GM21528 (cell line): ENCODE data around the gene CABCOCO1.
"Not testable (repeated sequence)": the region's sequence is repeated elsewhere in the genome, so short reads cannot be mapped to it uniquely, and the experiment has no call there.

Source experiments
- ATAC-seq: cut with Tn5 transposase; IDR thresholded peaks from one replicate; pipeline ENCODE4 v1.9.1; 2021; ENCODE audit warnings: mild to moderate bottlenecking, moderate library complexity; ENCODE audit not compliant: unreplicated experiment, low FRiP score

CABCOCO1 gene

DNA sequence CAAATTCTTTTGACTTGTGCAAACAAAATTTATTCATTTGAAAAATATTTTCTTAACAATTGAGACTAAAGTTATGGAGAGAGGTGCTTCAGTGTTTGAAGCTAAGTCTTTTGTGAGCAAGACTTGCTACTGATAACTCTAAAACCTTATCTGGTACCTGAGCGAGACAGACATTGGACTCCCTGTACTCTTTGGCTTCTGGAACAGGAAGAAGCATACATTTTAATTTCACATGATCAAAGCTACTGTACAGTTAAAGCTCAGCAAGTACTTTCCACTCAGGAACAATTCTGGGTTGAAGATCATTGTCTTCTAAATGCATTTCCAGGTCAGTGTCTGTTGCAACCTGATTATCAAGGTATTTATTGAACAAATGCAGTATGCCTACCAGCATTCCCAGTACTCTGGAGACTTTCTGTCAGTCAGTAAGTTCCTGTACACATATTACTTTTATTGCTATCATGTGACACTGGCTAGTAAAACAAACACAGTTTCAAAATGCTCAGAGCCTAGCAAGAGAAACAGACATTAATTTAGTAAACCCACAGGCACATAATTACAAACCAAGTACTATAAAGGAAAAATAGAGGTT, 42.4 kb downstream of the CABCOCO1 start:
- ATAC-seq = no peak

DNA sequence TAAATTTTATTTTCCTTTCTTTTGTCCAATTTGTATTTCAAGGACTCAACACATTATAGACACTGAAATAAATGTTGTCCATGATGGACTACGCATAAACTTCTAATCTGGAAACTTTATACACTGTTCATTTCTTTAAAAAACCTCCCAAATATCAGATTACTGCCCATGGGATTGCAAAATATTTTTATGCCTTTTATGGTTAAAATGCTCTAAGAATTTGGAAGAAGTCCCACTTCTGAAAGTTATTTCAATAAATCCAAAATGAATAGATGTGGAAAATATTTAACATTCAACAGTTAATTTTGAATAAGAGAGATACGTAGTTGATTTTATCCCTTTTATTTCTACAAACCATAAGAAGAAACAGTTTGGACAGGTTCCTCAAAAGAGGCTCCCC, 46.1 kb downstream of the CABCOCO1 start:
- no peak for ATAC-seq

DNA sequence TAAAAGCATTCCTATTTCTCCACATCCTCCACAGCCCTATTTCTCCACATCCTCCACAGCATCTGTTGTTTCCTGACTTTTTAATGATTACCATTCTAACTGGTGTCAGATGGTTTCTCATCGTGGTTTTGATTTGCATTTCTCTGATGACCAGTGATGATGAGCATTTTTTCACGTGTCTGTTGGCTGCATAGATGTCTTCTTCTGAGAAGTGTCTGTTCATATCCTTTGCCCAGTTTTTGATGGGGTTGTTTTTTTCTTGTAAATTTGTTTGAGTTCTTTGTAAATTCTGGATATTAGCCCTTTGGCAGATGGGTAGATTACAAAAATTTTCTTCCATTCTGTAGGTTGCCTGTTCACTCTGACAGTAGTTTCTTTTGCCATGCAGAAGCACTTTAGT, 49.4 kb downstream of the CABCOCO1 start:
- not testable (repeated sequence) for ATAC-seq

DNA sequence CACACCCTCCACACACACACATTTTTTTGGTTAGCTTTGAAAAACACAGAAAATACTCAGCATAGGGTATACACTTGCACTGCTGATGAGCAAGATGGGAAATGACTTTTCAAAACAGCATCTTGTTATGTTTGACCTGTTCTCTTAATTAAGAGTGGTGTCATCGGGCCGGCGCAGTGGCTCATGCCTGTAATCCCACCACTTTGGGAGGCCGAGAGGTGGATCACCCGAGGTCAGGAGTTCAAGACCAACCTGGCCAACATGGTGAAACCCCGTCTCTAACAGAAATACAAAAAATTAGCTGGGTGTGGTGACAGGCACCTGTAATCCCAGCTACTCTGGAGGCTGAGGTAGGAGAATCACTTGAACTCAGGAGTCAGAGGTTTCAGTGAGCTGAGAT, 56.7 kb downstream of the CABCOCO1 start:
- ATAC-seq = not testable (repeated sequence)

DNA sequence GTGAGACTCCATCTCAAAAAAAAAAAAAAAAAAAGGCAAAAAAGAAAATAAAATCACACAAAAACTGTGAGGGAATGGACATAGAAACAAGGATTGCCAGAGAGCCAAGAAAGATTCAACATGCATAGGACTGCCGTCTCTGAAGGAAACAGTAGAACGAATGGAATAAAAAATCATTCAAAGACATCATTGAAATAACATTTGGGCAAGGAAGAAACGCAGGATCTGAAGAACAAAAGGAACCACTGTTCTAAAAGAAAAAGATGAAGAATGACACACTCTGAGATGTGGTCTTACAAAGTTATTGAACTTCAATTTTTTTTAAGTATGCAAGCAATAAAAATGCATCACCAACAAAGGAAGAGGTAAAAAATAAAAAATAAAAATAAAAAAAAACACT, 57.2 kb downstream of the CABCOCO1 start:
- no peak for ATAC-seq

DNA sequence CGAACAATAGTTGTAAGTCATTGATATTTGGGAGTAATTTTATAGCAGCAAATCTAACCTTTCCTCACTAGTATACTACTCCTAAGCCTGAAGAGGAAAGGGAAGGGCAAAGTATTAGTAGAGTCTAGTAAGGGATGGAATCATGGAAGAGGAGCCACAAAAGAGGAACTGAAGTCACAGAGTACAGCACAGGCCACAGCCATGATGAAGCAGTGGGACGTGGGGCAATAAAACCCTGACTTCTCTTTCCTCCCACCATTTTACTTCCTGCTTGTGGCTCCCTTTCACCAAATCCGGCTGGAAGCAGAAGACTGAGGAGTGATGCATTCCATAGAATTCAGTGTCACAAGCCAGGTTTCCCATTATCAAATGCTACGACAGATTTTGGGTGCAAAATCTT, 58.7 kb downstream of the CABCOCO1 start:
- ATAC-seq = no peak

DNA sequence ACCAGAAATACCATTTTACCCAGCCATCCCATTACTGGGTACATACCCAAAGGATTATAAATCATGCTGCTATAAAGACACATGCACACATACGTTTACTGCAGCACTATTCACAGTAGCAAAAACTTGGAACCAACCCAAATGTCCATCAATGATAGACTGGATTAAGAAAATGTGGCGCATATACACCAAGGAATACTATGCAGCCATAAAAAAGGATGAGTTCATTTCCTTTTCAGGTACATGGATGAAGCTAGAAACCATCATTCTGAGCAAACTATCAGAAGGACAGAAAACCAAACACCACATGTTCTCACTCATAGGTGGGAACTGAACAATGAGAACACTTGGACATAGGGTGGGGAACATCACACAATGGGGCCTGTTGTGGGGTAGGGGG, 62.5 kb downstream of the CABCOCO1 start:
- not testable (repeated sequence) for ATAC-seq

DNA sequence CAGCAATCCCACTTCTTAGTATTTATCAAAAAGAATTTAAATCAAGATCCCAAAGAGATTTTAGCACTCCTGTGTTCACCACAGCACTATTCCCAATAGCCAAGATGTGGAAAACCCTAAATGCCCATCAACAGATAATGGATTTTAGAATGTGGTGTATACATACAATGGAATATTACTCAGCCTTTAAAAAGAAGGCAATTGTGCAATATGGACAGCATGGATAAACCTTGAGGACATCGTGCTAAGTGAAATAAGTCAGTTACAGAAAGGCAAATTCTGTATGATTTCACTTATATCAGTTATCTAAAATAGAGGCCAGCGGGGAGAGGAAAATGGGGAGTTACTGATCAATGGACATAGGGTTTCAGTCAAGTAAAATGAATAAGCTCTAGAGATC, 66.9 kb downstream of the CABCOCO1 start:
- no peak for ATAC-seq

DNA sequence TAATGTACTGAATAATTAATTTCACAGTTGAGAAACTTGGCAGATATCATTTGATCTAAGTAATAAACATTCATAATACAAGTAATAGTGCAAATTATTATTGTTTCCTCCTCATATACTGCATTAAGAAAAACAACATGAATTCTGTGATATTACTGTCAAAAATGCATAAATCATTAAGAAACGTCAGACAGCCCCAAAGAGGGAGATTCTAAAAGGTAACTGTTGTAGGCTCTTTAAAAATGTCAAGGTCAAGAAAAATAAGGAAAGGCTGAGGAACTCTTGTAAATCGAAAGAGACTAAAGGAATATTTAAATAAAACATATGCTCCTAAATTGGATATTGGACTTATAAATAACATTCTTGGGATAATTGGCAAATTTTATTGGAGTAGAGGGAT, 67.9 kb downstream of the CABCOCO1 start:
- no peak for ATAC-seq

DNA sequence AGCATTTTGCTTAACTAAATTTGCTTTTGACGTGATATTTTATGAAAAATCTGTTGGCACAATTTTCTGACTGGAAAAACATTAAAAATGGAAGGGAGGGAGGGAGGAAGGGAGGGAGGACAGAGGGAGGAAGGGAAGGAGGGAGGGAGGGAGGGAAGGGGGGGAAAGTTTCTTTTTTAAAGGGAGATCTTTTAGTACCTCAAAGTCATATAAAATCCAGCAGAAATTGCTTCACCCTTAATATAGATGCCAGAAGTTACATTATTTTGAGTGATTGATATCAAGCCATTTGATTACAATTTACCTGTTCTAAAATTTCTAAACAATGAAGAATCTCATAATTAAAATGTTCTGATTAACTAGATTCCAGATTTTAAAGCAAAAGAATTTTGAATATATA, 68.9 kb downstream of the CABCOCO1 start:
- ATAC-seq = no peak

DNA sequence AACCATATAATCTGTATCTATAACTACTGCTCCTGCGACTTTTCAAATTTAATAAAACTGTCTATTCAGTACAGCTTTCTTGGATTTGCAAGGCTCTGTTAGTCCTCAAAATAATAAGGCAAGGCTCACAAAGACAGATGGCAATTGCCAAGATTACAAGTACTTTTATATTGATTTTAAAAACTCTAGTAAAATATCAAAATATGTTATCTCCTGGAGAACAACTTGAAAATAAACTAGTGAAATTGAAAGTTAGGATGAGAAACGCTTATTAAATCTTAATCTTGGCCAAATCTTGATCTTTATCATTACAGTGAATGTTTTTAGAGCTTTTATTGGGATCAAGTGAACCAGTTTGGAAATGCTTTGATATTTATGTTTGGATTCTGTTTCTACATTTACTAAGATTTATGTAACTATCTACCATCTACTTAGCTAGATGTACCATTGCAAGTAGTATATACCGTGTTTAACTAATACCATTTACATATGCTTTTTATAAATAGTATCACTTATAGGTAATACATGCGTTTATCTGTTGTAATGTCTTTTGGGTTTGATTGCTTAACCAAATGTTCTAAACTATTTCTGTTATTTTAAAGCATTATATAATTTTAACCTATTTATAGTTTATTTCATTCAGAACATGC, 70.0 kb downstream of the CABCOCO1 start:
- ATAC-seq = no peak

DNA sequence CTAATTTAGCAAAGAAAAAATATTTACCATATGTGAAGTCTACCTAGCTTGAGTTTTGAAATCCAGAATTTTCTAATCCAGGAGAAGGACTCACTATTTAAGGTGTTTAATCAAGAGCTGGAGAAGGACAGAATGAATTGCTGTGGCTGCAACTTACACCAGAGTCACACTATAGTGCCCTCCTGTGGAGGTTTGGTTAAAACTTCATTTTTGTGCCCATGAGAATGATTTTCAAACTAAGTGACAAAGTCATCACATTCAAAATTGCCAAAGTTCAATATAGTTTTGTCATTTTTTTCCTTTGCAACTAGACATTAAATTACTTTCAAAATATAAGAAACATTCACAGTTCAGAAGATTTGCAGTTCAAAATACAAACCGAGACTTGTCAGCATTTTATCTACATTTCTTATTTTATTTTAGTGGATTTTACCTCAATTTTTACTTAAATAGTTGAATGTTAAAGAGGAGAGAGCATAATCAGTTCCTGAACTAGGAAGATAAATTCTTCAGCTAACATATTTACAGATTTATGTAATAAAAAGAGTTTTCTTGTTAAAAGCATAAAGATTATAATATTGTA, 70.7 kb downstream of the CABCOCO1 start:
- ATAC-seq = no peak

DNA sequence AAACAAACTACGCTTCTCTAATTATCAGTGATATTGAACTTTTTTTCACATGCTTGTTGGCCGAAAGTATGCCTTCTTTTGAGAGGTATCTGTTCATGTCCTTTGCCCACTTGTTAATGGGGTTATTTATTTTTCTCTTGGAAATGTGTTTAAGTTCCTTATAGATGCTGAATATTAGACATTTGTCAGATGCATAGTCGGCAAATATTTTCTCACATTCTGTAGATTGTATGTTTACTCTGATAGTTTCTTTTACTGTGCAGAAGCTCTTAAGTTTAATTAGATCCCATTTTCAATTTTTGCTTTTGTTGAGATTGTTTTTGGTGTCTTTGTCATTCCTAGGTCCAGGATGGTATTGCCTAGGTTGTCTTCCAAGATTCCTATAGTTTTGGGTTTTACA, 73.2 kb downstream of the CABCOCO1 start:
- no peak for ATAC-seq

DNA sequence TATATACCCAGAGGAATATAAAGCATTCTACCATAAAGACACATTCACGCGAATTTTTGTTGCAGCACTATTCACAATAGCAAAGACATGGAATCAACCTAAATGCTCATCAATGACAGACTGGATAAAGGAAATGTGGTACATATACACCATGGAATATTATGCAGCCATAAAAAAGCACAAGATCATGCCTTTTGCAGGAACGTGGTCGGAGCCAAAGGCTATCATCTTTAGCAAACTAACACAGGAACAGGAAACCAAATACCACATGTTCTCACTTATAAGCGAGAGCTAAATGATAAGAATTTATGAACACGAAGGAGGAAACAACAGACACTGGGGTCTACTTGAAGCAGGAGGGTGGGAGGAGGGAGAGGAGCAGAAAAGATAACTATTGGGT, 74.7 kb downstream of the CABCOCO1 start:
- not testable (repeated sequence) for ATAC-seq

DNA sequence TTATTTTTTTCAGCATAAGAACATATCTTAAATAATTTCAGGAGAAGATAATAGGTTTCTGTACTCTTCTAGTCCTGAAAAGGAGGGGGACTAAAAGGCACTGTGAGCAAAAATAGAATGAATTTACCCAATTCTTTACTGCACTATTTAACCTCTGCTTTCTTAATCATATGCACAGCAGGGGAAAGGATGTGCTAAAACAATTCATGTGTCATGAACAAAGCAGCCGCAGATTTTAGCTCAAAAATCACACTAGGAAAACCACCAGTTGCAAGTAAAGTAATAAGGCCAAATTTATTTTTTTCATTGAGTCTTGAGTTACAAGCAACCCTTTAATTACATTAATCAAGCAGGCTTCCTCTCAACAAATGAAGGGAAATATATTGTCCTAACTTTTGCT, 80.1 kb downstream of the CABCOCO1 start:
- ATAC-seq = no peak

DNA sequence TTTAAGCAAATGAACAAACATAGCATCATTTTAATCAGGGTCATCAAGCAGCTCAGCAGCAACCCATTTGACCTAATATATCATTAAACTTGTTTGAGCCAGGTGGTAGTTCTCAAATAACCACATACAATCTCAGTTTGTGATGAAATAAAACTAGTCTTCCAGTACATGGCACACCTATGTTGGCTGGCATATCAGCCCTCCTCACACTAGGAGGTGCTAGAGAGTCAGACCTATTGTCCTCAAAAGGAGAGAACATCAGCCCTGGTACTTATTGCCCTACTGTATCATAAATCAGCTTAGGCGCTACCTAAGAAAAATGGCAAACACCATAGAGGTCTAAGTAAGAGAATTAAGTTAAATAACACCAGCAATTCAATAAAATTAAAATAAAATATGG, 81.7 kb downstream of the CABCOCO1 start:
- ATAC-seq = no peak

DNA sequence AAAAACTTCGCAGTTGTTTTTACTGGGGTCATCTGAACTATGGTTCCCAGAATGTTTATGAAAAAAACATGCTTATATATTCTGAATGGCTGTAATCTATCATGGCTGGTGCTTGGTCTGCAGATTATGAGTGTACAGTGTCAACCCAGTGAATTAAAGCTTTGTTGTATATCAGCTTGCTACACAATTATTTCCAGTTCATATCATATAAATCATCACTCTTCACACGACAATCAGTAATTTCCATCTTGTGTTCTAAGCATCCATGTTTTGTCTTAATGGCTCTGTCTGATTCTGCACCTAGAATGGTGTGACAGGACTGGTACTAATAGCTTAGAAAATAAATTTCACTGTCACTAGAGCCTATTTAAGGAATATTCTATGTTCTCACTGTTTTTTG, 83.6 kb downstream of the CABCOCO1 start:
- ATAC-seq = no peak

DNA sequence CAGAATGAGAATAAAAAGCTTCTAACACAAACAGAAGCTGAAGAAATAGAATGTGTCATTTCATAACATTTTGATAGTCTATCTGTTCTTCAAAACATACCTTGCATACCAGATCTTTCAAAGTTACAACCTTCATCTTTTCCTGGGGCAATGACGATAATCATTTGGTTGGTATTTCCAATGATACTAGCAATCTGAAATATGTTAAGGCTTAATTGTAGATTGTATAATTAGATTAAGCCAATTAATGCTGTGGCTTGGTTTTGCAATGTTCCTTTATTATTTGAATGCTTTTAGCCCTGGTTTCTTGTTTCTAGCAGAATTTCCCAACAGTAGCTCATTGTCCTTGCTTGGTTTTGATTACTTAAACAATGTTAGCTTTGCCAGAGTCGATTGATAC, 84.6 kb downstream of the CABCOCO1 start:
- no peak for ATAC-seq

DNA sequence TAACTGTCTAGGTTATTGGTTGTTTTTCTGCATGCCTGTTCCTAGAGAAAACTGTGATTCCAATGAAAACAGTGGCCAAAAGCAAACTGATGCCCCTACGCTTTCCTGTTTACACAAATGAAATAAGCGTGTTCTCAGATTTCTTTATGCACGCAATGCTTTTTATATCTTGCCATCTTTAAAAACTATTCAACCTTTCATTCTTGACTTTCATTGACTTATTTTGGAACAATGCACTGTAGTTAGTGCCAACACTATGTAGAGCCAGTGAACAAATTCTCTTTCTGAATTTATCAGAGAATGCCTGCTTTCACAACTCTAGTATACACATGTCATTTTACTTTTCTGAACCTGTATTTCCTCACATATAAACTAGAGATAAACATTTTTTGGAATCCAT, 86.6 kb downstream of the CABCOCO1 start:
- no peak for ATAC-seq

DNA sequence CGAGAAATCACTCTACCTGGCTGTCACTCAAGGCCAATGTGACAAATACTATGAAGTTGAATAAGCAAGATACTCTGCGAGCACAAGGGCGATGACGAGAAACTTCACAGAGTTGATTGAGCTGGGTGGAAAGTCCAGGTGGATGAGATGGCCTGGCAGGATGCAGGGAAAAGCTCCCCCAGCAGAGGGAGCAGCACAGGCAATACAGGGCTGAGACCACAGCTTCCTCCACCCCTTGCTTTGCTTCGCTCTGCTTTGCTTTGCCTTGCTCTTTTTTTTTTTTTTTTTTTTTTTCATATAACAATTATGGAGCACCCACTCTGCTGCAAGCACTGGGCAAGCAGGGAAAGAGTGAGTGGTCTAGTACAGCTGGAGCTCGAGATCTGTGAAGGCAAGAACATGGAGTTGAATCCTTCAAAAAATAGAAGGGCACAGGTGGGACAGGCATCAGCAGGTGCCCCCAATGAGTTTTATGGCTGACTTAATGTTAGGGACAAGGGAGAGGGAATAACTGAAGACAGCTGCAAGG, 88.3 kb downstream of the CABCOCO1 start:
- ATAC-seq = peak; percentile 77

DNA sequence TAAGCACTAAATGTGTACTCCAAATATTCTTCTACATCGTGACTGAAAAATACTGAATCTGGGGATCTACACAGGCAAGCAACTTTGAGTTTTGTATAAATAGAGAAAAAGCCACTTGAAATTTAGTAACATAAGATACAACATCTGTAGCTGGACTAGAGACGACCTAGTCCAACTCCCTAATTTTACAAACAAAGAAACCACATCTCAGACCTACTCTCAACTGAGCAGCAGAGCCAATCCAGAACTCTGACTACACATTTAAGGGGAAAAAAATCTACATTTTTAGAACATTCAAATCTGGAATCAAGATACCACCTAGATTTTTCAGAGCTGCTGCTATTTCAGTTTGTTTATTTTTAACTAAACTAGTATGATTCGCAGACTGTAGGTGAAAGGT, 88.9 kb downstream of the CABCOCO1 start:
- ATAC-seq = peak; percentile 4
